OCI-LY1 (cell line): ENCODE measurements around the gene CCDC57.

Source experiments
- EZH2 ChIP-seq: fragments of 200-600 bp; sonication (generic), shearing (Covaris generic); IDR thresholded peaks from 2 replicates; pipeline ENCODE4 v1.8.0; 2017; ENCODE audit warnings: borderline replicate concordance, mixed run types, mild to moderate bottlenecking, antibody characterized with exemption, low read length, moderate library complexity, mixed read lengths
- TF ChIP-seq, protein P1 (sequence below): fragments of 200-600 bp; sonication (generic), shearing (Covaris generic); IDR thresholded peaks from 2 replicates; pipeline ENCODE4 v1.5.1; 2017; ENCODE audit warnings: mild to moderate bottlenecking, antibody characterized with exemption, low read length, moderate library complexity, mixed read lengths

GRCh38 chr17:82098939-82099763, 113.5 kb downstream of the CCDC57 start:
- TF ChIP-seq, protein P1, sequence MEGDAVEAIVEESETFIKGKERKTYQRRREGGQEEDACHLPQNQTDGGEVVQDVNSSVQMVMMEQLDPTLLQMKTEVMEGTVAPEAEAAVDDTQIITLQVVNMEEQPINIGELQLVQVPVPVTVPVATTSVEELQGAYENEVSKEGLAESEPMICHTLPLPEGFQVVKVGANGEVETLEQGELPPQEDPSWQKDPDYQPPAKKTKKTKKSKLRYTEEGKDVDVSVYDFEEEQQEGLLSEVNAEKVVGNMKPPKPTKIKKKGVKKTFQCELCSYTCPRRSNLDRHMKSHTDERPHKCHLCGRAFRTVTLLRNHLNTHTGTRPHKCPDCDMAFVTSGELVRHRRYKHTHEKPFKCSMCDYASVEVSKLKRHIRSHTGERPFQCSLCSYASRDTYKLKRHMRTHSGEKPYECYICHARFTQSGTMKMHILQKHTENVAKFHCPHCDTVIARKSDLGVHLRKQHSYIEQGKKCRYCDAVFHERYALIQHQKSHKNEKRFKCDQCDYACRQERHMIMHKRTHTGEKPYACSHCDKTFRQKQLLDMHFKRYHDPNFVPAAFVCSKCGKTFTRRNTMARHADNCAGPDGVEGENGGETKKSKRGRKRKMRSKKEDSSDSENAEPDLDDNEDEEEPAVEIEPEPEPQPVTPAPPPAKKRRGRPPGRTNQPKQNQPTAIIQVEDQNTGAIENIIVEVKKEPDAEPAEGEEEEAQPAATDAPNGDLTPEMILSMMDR = no peak
- no peak for TF ChIP-seq EZH2
